B cell (primary cell): ENCODE results near the gene C1orf52.

Experiments used
- CTCF ChIP-seq: fragments of 200-600 bp; IDR thresholded peaks from one replicate; pipeline ENCODE4 v1.8.0; 2022; ENCODE audit warnings: antibody characterized with exemption, mild to moderate bottlenecking
- EZH2 ChIP-seq: IDR thresholded peaks from 2 replicates; pipeline ENCODE4 v1.6.1; 2012; ENCODE audit warnings: borderline replicate concordance, low read depth, mild to moderate bottlenecking, moderate library complexity, low read length; ENCODE audit not compliant: insufficient read depth, poor library complexity, severe bottlenecking

- TF ChIP-seq CTCF = no peak
- no peak for TF ChIP-seq EZH2
These were observed 40.7 kb upstream of the C1orf52 start for GRCh38 chr1:85300140-85300539.
